Osteoblast (primary cell): ENCODE results near the gene SPHKAP. TPM values are rescaled to one million over a fixed set of nuclear protein-coding genes. Genes with fewer than 3 reads are reported as not detected.

ENCODE experiments used
- DNase-seq: peaks from one replicate; pipeline ENCODE4 v3.0.0; 2011; ENCODE audit warnings: low spot score, mixed read lengths; ENCODE audit not compliant: insufficient read length; ENCODE audit errors: missing footprints
- H2AFZ ChIP-seq: 2 replicates; pipeline ENCODE4 v1.6.0; 2011; ENCODE audit warnings: mild to moderate bottlenecking, low read length
- H3K27ac ChIP-seq: 2 replicates; pipeline ENCODE4 v1.5.1; 2011; ENCODE audit warnings: mild to moderate bottlenecking, low read depth, low read length, moderate library complexity
- H3K27me3 ChIP-seq: 2 replicates; pipeline ENCODE4 v1.6.0; 2012; ENCODE audit warnings: mild to moderate bottlenecking, control low read depth, inconsistent platforms, low read length, moderate library complexity; ENCODE audit not compliant: insufficient read depth
- H3K36me3 ChIP-seq: 2 replicates; pipeline ENCODE4 v1.5.1; 2011; ENCODE audit warnings: mild to moderate bottlenecking, low read length, control low read depth, moderate library complexity; ENCODE audit not compliant: insufficient read depth
- H3K4me1 ChIP-seq: 2 replicates; pipeline ENCODE4 v1.5.1; 2011; ENCODE audit warnings: mild to moderate bottlenecking, low read length, control low read depth, moderate library complexity; ENCODE audit not compliant: insufficient read depth
- H3K4me2 ChIP-seq: 2 replicates; pipeline ENCODE4 v1.6.0; 2011; ENCODE audit warnings: mild to moderate bottlenecking, low read length; ENCODE audit not compliant: insufficient read depth
- H3K4me3 ChIP-seq: fragments of 200-600 bp; sonication (generic); 3 replicates; pipeline ENCODE4 v1.5.1; 2012; ENCODE audit warnings: mild to moderate bottlenecking, low read length, inconsistent platforms; ENCODE audit not compliant: insufficient read depth
- H3K79me2 ChIP-seq: 2 replicates; pipeline ENCODE4 v1.6.0; 2012; ENCODE audit warnings: mild to moderate bottlenecking, low read length, control low read depth, inconsistent platforms; ENCODE audit not compliant: insufficient read depth
- H3K9me3 ChIP-seq: 2 replicates; pipeline ENCODE4 v1.5.1; 2011; ENCODE audit warnings: low read depth, low read length, control low read depth
- H4K20me1 ChIP-seq: 2 replicates; pipeline ENCODE4 v1.6.0; 2012; ENCODE audit warnings: mild to moderate bottlenecking, low read length, control low read depth; ENCODE audit not compliant: insufficient read depth
- total RNA-seq: library from RNA; depleted of rRNA; stranded (reverse); fragments of >200 nt; gene quantifications from 2 replicates; pipeline ENCODE4 v1.2.3, GENCODE V29; 2012
- TF ChIP-seq, protein P1 (sequence below): IDR thresholded peaks from 2 replicates; pipeline ENCODE4 v1.5.1; 2011; ENCODE audit warnings: mild to moderate bottlenecking, low read depth, low read length, moderate library complexity; ENCODE audit errors: extremely low read depth

SPHKAP gene
- total RNA-seq, 1 donor, result not detected

DNA sequence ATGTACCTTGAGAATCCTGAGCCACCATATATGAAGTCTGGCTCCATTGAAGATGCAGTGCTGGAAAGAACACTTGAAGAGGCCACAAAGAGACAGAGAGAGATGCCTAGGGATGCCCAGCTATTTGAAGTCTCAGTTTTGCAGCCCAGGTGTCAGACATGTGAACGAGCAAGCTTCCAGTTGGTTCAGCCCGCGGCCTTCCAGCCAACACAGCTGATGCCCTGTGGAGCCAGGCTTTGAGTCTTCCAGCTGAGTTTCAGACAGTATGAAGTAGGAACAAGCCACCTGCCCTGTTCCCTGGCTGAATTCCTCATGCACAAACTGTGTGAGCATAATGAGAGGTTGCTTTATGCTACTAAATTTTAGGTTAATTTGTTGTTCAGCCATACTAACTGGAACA lies 108.8 kb downstream of the SPHKAP start:
- H3K4me3 ChIP-seq, result no peak overlapping the region

DNA sequence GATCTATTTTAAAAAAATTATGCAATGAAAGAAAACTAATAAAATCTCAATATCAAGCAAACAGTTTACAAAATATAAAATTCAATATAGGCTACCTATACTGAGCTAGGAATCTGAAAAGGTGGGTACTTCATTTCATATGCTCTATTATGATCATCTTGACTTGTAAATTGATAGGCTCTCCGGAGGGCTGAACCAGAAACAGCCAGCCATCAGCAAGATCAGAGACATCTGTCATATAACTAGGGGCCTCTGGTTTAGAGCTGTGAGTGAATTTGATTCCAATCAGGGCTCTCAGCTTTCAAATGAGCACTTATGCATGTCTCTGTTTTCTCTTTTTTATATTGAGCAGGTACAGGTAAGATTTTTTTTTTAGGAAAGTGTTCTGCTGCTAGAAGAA lies 114.2 kb downstream of the SPHKAP start:
- TF ChIP-seq, protein P1, sequence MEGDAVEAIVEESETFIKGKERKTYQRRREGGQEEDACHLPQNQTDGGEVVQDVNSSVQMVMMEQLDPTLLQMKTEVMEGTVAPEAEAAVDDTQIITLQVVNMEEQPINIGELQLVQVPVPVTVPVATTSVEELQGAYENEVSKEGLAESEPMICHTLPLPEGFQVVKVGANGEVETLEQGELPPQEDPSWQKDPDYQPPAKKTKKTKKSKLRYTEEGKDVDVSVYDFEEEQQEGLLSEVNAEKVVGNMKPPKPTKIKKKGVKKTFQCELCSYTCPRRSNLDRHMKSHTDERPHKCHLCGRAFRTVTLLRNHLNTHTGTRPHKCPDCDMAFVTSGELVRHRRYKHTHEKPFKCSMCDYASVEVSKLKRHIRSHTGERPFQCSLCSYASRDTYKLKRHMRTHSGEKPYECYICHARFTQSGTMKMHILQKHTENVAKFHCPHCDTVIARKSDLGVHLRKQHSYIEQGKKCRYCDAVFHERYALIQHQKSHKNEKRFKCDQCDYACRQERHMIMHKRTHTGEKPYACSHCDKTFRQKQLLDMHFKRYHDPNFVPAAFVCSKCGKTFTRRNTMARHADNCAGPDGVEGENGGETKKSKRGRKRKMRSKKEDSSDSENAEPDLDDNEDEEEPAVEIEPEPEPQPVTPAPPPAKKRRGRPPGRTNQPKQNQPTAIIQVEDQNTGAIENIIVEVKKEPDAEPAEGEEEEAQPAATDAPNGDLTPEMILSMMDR, result no peak
- no peak for DNase-seq
- Histone ChIP-seq H3K79me2 (no peaks in the 10 kb centered on the region), H2AFZ (no peak overlapping the region), H3K9me3 (no peaks in the 10 kb centered on the region), H4K20me1 (no peaks in the 10 kb centered on the region), H3K4me2 (no peak overlapping the region), H3K4me1 (no peaks in the 10 kb centered on the region), H3K27me3 (no peaks in the 10 kb centered on the region), H3K36me3 (no peaks in the 10 kb centered on the region), H3K4me3 (no peak overlapping the region), H3K27ac (no peak overlapping the region)

More for the DNA sequence above, 108.8 kb downstream of the SPHKAP start:
- Histone ChIP-seq H3K36me3 (no peaks in the 10 kb centered on the region), H2AFZ (no peak overlapping the region), H3K27me3 (no peaks in the 10 kb centered on the region), H3K27ac (no peak overlapping the region), H3K9me3 (no peaks in the 10 kb centered on the region), H3K79me2 (no peaks in the 10 kb centered on the region), H3K4me1 (no peaks in the 10 kb centered on the region), H4K20me1 (no peaks in the 10 kb centered on the region), H3K4me2 (no peak overlapping the region)
- TF ChIP-seq, protein P1, result no peak
- no peak for DNase-seq

DNA sequence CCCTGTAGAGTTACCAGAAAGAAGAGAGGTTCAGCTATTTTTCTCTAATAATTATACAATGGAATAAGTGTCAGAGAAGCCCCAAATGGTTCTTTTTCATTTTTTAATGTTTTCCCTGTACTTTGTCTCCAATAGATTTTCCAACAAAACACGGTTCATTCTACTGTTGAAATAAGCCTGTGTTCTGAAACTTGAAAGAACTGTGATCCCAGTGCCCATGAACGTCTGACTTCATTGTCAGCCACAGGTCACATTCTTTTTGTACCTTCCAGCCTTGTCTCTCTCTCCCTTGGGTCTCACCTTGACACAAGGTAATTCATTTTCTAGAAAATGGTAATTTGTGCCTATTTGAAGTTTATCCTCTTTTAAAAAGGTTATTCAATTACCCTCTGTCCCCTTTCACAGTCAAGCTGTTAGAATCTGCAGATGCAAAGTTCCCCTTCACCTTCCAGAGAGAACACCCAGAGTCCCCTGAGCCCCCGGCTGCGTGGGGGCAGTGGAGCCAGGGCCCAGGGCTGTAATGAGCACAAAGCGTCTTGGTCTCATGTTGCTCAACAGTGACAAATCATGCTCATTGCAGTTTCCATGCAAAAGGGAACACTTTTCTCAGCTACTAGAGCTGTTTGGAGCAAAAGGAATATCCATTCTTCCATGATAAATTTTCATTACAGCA lies 115.2 kb downstream of the SPHKAP start:
- Histone ChIP-seq H3K9me3 (no peaks in the 10 kb centered on the region), H4K20me1 (no peaks in the 10 kb centered on the region), H3K27ac (no peak overlapping the region), H3K36me3 (no peaks in the 10 kb centered on the region), H3K4me3 (no peak overlapping the region), H3K79me2 (no peaks in the 10 kb centered on the region), H3K4me2 (no peak overlapping the region), H3K27me3 (no peaks in the 10 kb centered on the region), H2AFZ (no peak overlapping the region), H3K4me1 (no peaks in the 10 kb centered on the region)
- TF ChIP-seq, protein P1, result no peak
- DNase-seq, result no peak

DNA sequence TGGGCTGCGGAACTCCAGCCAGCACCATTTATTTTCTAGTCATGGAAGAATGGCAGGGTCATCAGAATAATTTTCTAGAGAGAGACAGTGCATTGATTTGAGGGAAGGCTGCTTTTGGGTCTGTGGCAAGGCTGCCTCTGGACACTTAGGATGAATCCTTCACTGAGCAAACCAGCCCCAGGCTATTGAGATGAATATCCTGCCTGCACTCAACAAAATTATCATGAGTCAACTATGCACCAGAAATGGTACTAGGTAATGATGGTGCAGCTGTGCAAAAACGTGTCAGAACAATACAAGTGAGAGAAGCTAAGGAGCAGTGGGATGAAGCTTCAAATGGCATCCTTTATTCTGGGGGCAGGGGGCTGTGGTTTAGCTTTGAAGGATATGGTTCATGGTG lies 115.8 kb downstream of the SPHKAP start:
- Histone ChIP-seq H3K27me3 (no peaks in the 10 kb centered on the region), H3K4me3 (no peak overlapping the region), H3K36me3 (no peaks in the 10 kb centered on the region), H3K4me2 (no peak overlapping the region), H3K4me1 (no peaks in the 10 kb centered on the region), H4K20me1 (no peaks in the 10 kb centered on the region), H2AFZ (no peak overlapping the region), H3K9me3 (no peaks in the 10 kb centered on the region), H3K27ac (no peak overlapping the region), H3K79me2 (no peaks in the 10 kb centered on the region)
- TF ChIP-seq, protein P1, result no peak
- DNase-seq, result no peak
